Naive thymus-derived CD4-positive, alpha-beta T cell (primary cell): ENCODE data around the gene PRRX1. TPM values are rescaled to one million over a fixed set of nuclear protein-coding genes. Genes with fewer than 3 reads are reported as not detected.

Experiments used
- ATAC-seq: fragments of 150-1000 bp; cut with Tn5 transposase; 2 replicates; pipeline ENCODE4 v1.10.0; 2021; ENCODE audit warnings: mild to moderate bottlenecking, moderate library complexity
- CTCF ChIA-PET: fragments of 350-600 bp; sonication (Branson Sonifier 250); formaldehyde crosslinking; loops from one replicate; lab custom pipeline; 2021; ENCODE audit warnings: antibody characterized with exemption; lab: Charles Lee
- POLR2A ChIA-PET: fragments of 350-600 bp; sonication (Branson Sonifier 250); formaldehyde crosslinking; loops from one replicate; lab custom pipeline; 2021; ENCODE audit warnings: antibody characterized with exemption, inconsistent platforms; lab: Charles Lee
- DNase-seq, 9 donors: peaks; one replicate each; pipeline versions ENCODE4 v3.0.0 to v3.0.0-alpha.2; 2020 to 2022; ENCODE audit warnings: mixed read lengths in 1 of 9
- H3K27ac ChIP-seq: one replicate; pipeline ENCODE4 v1.7.0; 2013; ENCODE audit warnings: mild to moderate bottlenecking, low read depth, low read length, moderate library complexity
- H3K27me3 ChIP-seq, 2 donors: one replicate each; pipeline ENCODE4 v1.7.0; 2013; ENCODE audit warnings: low read length in 2 of 2, mild to moderate bottlenecking in 2 of 2, moderate library complexity in 2 of 2; ENCODE audit not compliant: control insufficient read depth in 2 of 2, insufficient read depth in 2 of 2
- H3K36me3 ChIP-seq, 3 experiments: 1 replicate in 2 of 3; 2 replicates in 1 of 3; pipeline ENCODE4 v1.7.0; 2013; ENCODE audit warnings: low read length in 3 of 3, mild to moderate bottlenecking in 3 of 3, moderate library complexity in 1 of 3; ENCODE audit not compliant: insufficient read depth in 3 of 3, control insufficient read depth in 2 of 3
- H3K4me1 ChIP-seq, 2 donors: one replicate each; pipeline ENCODE4 v1.7.0; 2013; ENCODE audit warnings: low read length in 2 of 2, mild to moderate bottlenecking in 2 of 2, moderate library complexity in 1 of 2; ENCODE audit not compliant: control insufficient read depth in 2 of 2, insufficient read depth in 2 of 2
- H3K4me3 ChIP-seq: 2 replicates; pipeline ENCODE4 v1.7.0; 2013; ENCODE audit warnings: mild to moderate bottlenecking, low read length
- H3K9me3 ChIP-seq, 3 experiments: 1 replicate in 2 of 3; 2 replicates in 1 of 3; pipeline ENCODE4 v1.7.0; 2013; ENCODE audit warnings: low read length in 3 of 3; ENCODE audit not compliant: control insufficient read depth in 2 of 3
- H3K27ac Mint-ChIP-seq, 9 donors: one replicate each; pipeline ENCODE4 v1.8.0; 2020 to 2022; ENCODE audit warnings: mixed read lengths in 9 of 9, mild to moderate bottlenecking in 8 of 9, moderate library complexity in 5 of 9, inconsistent platforms in 2 of 9
- H3K27me3 Mint-ChIP-seq, 5 donors: one replicate each; pipeline ENCODE4 v1.8.0; 2021 to 2022; ENCODE audit warnings: mixed read lengths in 5 of 5, mild to moderate bottlenecking in 1 of 5
- H3K36me3 Mint-ChIP-seq, 5 donors: one replicate each; pipeline ENCODE4 v1.8.0; 2020 to 2022; ENCODE audit warnings: mixed read lengths in 5 of 5, mild to moderate bottlenecking in 3 of 5, inconsistent platforms in 1 of 5
- H3K4me1 Mint-ChIP-seq, 7 donors: one replicate each; pipeline ENCODE4 v1.8.0; 2020 to 2022; ENCODE audit warnings: mixed read lengths in 7 of 7, mild to moderate bottlenecking in 3 of 7, inconsistent platforms in 1 of 7
- H3K4me3 Mint-ChIP-seq, 10 donors: one replicate each; pipeline ENCODE4 v1.8.0; 2020 to 2022; ENCODE audit warnings: mild to moderate bottlenecking in 10 of 10, mixed read lengths in 10 of 10, moderate library complexity in 6 of 10, inconsistent platforms in 2 of 10
- H3K9me3 Mint-ChIP-seq, 11 donors: one replicate each; pipeline ENCODE4 v1.8.0; 2020 to 2022; ENCODE audit warnings: mixed read lengths in 11 of 11, mild to moderate bottlenecking in 4 of 11, inconsistent platforms in 1 of 11, moderate library complexity in 1 of 11
- intact Hi-C, 2 donors: fragments of 100-400 bp; cut with micrococcal nuclease; formaldehyde crosslinking; loops; one replicate each; pipeline ENCODE4 v1.15.1; 2023
- polyA plus RNA-seq, 2 donors: library from polyadenylated mRNA; unstranded; fragments of 300-500 nt; fragmentation: Illumina TruSeq; gene quantifications; one replicate each; pipeline ENCODE4 v1.2.3, GENCODE V29; 2021
- total RNA-seq, 6 experiments: library from RNA in 5 of 6; stranded (reverse) in 5 of 6; gene quantifications; 1 replicate in 5 of 6; 2 replicates in 1 of 6; pipeline ENCODE4 v1.2.3 and lab custom pipeline; 2021 to 2026

The PRRX1 gene
- total and polyA plus RNA-seq, 7 experiments from 2014 or later: not detected

DNA sequence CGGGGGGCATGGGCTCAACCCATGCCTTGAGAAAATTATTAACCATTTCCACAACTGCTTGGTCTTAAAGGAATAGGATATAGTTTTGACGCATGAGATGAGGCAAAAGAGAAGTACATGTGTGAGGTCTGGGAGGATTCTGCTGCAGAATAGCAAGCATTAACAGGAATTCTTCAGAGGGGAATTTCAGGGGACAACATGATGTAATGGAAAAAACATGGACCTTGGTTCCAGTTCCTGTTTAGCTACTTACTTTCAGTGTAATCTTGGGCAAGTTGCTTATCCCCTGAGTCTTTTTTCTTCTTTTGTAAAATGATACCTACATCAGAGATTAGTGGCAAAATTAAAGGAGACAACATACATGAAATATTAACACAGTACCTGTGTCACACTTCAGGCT, 85.6 kb downstream of the PRRX1 start:
- Histone ChIP-seq H3K36me3 (no peaks in the 10 kb centered on the region), H3K4me1 (no peaks in the 10 kb centered on the region), H3K9me3 (no peaks in the 10 kb centered on the region), H3K27me3 (no peaks in the 10 kb centered on the region), H3K4me3 (no peak overlapping the region), H3K27ac (no peak overlapping the region)
- no peak for ATAC-seq
- no peak for DNase-seq
- no peak overlapping the region for H3K4me3 Mint-ChIP-seq
- no peak overlapping the region for H3K27ac Mint-ChIP-seq
- peaks cover 0 to 6% (median 0%) of the 10 kb centered on the region in 11 donors for H3K9me3 Mint-ChIP-seq
- no peaks in the 10 kb centered on the region for H3K4me1 Mint-ChIP-seq
- POLR2A ChIA-PET: no interaction called here
- H3K27me3 Mint-ChIP-seq: peaks cover 0 to 17% (median 10%) of the 10 kb centered on the region in 5 donors
- CTCF ChIA-PET: no interaction called here
- intact Hi-C loops: no loop called here
- H3K36me3 Mint-ChIP-seq: no peaks in the 10 kb centered on the region

DNA sequence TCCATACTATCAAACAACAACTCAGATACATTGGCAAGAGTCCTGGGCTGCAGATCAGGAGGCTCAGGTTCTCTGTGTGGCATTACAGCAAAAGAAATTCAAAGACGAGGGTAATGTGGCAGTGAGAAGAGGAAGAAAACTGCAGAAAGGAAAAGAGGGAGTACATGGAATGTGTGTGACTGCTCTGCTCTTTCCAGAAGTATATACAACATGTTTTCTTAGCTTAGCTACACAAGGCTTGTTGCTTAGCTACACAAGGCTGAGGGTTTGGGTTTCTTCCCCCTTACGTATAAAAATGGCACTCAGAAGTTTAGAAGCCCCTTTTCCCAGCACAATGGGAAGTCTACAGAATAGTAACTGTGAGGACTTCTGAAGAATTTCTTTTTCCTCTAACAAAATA, 86.0 kb downstream of the PRRX1 start:
- ATAC-seq (no peak), DNase-seq (no peak)
- intact Hi-C loops: no loop called here
- Mint-ChIP-seq H3K36me3 (no peaks in the 10 kb centered on the region), H3K4me1 (no peaks in the 10 kb centered on the region), H3K27ac (no peak overlapping the region), H3K27me3 (peaks cover 0 to 17% (median 10%) of the 10 kb centered on the region in 5 donors), H3K9me3 (peaks cover 0 to 6% (median 0%) of the 10 kb centered on the region in 11 donors), H3K4me3 (no peak overlapping the region)
- POLR2A ChIA-PET: no interaction called here
- no peak overlapping the region for H3K4me3 ChIP-seq
- H3K9me3 ChIP-seq: no peaks in the 10 kb centered on the region
- H3K36me3 ChIP-seq: no peaks in the 10 kb centered on the region
- no peak overlapping the region for H3K27ac ChIP-seq
- H3K4me1 ChIP-seq: no peaks in the 10 kb centered on the region
- no peaks in the 10 kb centered on the region for H3K27me3 ChIP-seq
- CTCF ChIA-PET: no interaction called here

DNA sequence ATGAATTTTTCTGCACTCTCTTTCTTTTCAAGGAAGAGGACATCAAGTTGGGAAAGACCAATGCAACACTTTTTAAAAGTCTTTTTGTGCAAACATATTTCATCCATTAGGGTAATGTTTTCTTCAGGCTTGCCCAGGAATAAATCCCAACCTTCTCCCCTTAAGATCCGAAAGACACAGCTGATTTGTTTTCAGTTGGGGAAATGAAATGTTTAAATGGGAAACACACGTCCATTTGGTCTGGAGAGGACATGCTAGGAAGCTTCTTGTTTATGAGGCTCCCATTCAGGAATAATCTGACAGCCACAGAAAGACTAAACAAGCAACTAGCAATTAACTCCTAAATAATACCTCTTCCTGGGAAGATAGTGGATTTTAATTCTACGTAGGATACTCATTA, 91.9 kb downstream of the PRRX1 start:
- Mint-ChIP-seq H3K27ac (no peak overlapping the region), H3K27me3 (peaks cover 0 to 19% (median 6%) of the 10 kb centered on the region in 5 donors), H3K4me3 (no peak overlapping the region), H3K9me3 (peaks cover 0 to 3% (median 0%) of the 10 kb centered on the region in 11 donors), H3K4me1 (no peaks in the 10 kb centered on the region), H3K36me3 (no peaks in the 10 kb centered on the region)
- H3K9me3 ChIP-seq: no peaks in the 10 kb centered on the region
- H3K4me1 ChIP-seq: no peaks in the 10 kb centered on the region
- H3K27ac ChIP-seq: no peak overlapping the region
- DNase-seq (no peak), ATAC-seq (no peak)
- no peaks in the 10 kb centered on the region for H3K27me3 ChIP-seq
- no peak overlapping the region for H3K4me3 ChIP-seq
- intact Hi-C loops: no loop called here
- POLR2A ChIA-PET: no interaction called here
- no peaks in the 10 kb centered on the region for H3K36me3 ChIP-seq
- CTCF ChIA-PET: no interaction called here

DNA sequence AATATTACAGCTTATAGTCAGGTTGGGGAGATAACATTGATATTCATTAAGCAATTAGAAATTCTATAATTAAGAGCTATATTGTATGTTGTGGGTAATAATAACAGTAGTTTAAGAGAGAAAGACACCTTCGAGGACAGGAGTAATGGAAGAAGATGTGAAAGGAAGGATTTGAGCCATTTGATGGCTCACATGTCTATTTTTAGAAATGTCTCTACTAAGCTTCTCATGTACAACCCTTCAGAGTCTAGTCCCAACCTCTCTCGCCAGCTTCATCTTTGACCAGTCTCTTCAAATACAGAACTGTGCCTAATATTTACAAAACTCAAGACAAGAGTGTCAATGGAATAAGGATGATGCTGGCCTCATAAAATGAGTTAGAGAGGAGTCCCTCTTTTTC, 95.1 kb downstream of the PRRX1 start:
- DNase-seq (no peak), ATAC-seq (no peak)
- Mint-ChIP-seq H3K9me3 (peaks cover 0 to 3% (median 0%) of the 10 kb centered on the region in 11 donors), H3K4me3 (no peak overlapping the region), H3K36me3 (no peaks in the 10 kb centered on the region), H3K4me1 (no peaks in the 10 kb centered on the region), H3K27me3 (peaks cover 0 to 8% (median 6%) of the 10 kb centered on the region in 5 donors), H3K27ac (no peak overlapping the region)
- ChIA-PET POLR2A (no interaction called here), CTCF (no interaction called here)
- Histone ChIP-seq H3K36me3 (no peaks in the 10 kb centered on the region), H3K27ac (no peak overlapping the region), H3K4me3 (no peak overlapping the region), H3K9me3 (no peaks in the 10 kb centered on the region), H3K4me1 (no peaks in the 10 kb centered on the region), H3K27me3 (no peaks in the 10 kb centered on the region)
- intact Hi-C loops: no loop called here

DNA sequence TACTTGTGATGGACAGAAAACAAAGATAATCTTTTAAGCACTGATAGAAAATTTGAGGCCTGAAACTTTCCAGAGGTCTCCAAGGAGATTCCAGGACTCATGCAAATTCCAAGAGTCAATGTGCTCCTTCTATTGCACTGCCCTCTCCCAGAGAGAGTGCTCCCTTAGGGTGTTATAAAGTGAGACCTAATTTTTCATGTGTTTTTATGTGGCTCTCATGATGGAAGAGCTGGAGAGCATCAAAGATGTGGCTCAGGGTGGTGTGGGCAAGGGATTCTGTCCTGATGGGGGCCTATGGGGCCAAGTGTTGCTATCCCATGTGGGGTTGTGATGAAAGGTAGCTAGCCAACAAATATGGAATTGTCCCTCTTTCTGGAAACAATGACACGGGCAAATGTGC, 101.3 kb downstream of the PRRX1 start:
- Mint-ChIP-seq H3K9me3 (peaks cover 0 to 3% (median 0%) of the 10 kb centered on the region in 11 donors), H3K4me3 (no peak overlapping the region), H3K27me3 (peaks cover 0 to 11% (median 10%) of the 10 kb centered on the region in 5 donors), H3K36me3 (no peaks in the 10 kb centered on the region), H3K27ac (no peak overlapping the region), H3K4me1 (no peaks in the 10 kb centered on the region)
- no peak for ATAC-seq
- intact Hi-C loops: no loop called here
- ChIA-PET CTCF (no interaction called here), POLR2A (no interaction called here)
- DNase-seq: no peak
- Histone ChIP-seq H3K36me3 (no peaks in the 10 kb centered on the region), H3K4me3 (no peak overlapping the region), H3K27me3 (no peaks in the 10 kb centered on the region), H3K4me1 (no peaks in the 10 kb centered on the region), H3K9me3 (no peaks in the 10 kb centered on the region), H3K27ac (no peak overlapping the region)

DNA sequence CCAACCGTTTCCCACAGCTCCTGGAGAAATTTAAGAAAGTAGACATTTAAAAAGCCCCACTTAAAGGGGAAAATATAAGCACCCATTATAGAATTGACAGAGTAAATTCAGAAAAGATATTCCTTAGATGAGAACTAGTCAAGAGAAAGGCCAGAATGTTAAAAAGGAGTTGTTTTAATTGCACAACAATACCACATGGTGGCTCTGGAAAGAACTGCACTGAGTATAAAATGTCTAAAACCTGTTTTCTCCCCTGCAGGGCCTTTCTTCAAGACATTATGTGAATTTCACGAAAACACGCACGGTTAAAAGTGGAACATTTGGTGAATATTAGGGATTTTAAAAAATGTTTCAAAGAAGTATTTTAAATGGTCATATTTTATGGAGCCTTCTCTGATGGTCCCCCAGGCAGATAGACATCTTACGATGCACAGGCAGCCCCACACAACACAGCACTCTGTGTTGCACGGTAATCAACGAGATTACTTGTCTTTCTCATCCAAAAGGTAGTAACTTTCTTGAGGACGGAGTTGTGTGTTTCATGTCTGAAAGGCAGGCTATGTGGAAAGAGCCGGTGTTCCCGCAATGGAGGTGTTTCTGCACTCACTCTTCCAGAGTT, 101.9 kb downstream of the PRRX1 start:
- Mint-ChIP-seq H3K27ac (no peak overlapping the region), H3K36me3 (no peaks in the 10 kb centered on the region), H3K9me3 (peaks cover 0 to 3% (median 0%) of the 10 kb centered on the region in 11 donors), H3K4me1 (no peaks in the 10 kb centered on the region), H3K4me3 (no peak overlapping the region), H3K27me3 (peaks cover 0 to 13% (median 10%) of the 10 kb centered on the region in 5 donors)
- Histone ChIP-seq H3K27ac (no peak overlapping the region), H3K27me3 (no peaks in the 10 kb centered on the region), H3K4me1 (no peaks in the 10 kb centered on the region), H3K4me3 (no peak overlapping the region), H3K36me3 (no peaks in the 10 kb centered on the region), H3K9me3 (no peaks in the 10 kb centered on the region)
- DNase-seq (no peak), ATAC-seq (no peak)
- ChIA-PET CTCF (no interaction called here), POLR2A (no interaction called here)
- intact Hi-C loops: no loop called here

DNA sequence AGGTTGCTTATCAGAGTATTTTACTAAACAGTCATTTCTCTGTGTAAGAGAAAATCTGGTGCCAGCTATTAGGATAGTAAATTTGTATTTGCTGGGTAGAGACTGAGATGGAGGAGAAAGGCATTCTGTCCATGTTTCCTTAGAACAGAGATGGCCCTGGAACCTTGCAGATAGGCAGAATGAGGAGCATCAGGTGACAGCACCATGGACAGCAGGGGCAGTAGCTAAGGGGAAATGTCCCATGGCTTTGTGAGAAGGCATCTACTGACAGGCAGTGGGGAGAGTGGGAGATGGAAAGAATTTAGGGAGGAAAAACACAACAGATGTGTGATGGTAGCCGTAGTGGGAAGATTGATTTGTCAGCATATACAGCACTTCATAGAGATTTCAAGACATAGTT, 105.0 kb downstream of the PRRX1 start:
- no peaks in the 10 kb centered on the region for H3K4me1 ChIP-seq
- no peaks in the 10 kb centered on the region for H3K9me3 ChIP-seq
- H3K36me3 ChIP-seq: no peaks in the 10 kb centered on the region
- H3K27ac ChIP-seq: no peak overlapping the region
- Mint-ChIP-seq H3K36me3 (no peaks in the 10 kb centered on the region), H3K4me3 (no peak overlapping the region), H3K27me3 (peaks cover 0 to 17% (median 10%) of the 10 kb centered on the region in 5 donors), H3K9me3 (peaks cover 0 to 3% (median 0%) of the 10 kb centered on the region in 11 donors), H3K27ac (no peak overlapping the region), H3K4me1 (no peaks in the 10 kb centered on the region)
- ChIA-PET POLR2A (no interaction called here), CTCF (no interaction called here)
- DNase-seq (no peak), ATAC-seq (no peak)
- intact Hi-C loops: no loop called here
- no peak overlapping the region for H3K4me3 ChIP-seq
- H3K27me3 ChIP-seq: no peaks in the 10 kb centered on the region
